Skeletal muscle cell (primary cell): ENCODE data around the gene CD52.
"Not testable (repeated sequence)": the region's sequence is repeated elsewhere in the genome, so short reads cannot be mapped to it uniquely, and the experiment has no call there.

Source experiments
- DNase-seq: peaks from one replicate; pipeline ENCODE4 v3.0.0-alpha.2; 2010; ENCODE audit warnings: low read depth
- H3K4me3 ChIP-seq: 2 replicates; pipeline ENCODE4 v1.5.1; 2011; ENCODE audit warnings: low read depth, mild to moderate bottlenecking, control low read depth, low read length, moderate library complexity

CD52 gene

DNA sequence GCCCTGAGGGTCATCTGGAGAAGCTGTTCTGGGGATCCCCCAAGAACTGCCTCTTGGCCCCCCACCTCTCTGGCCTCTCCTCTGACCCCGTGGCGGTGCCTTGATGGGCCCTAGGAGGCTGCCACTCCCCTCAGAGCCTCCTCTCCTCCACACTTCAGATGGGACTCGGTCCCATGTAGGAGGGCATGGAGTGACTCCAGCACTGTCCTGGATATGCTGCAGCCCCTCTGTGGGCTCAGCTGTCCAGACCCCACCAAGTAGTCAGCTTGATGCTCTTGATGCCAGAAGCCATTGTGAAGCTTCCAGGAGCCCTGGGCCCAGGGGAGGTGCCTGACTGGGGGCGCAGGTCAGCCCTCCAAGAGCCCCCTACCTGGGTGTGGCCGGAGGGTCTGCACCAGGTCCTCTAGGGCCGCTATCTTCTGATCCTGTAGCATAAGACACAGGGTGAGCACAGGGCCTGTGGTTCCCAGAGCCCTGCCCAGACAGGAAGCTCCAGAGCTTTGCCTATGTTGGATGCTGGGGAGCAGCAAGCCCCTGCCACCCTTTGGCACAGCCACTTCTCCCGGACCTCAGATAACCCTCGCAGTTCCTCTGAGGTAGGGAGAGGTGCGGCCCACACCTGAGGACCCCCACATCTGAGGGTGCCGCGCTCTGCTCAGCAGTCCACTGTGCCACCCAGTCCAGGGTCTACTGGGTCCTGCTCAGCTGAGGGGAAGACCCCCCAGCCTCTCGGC lies 20.5 kb upstream of the CD52 start:
- DNase-seq: no peak
- H3K4me3 ChIP-seq: no peak overlapping the region

DNA sequence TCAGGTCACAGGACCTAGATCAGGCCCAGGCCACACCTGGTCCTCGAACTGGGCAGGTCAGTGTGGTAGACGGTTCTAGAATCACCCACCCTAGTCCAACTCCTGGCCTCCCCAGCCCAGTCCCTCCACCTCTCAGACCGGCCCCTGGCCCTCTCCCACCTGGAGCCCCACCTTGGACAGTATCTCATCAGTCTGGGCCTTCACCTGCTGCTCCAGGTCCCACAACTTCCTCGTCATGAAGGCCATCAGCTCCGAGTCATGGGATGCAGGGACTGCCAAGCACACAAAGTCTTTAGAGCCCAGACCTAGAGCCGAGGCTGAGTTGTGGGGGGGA lies 20.0 kb upstream of the CD52 start:
- DNase-seq: no peak

DNA sequence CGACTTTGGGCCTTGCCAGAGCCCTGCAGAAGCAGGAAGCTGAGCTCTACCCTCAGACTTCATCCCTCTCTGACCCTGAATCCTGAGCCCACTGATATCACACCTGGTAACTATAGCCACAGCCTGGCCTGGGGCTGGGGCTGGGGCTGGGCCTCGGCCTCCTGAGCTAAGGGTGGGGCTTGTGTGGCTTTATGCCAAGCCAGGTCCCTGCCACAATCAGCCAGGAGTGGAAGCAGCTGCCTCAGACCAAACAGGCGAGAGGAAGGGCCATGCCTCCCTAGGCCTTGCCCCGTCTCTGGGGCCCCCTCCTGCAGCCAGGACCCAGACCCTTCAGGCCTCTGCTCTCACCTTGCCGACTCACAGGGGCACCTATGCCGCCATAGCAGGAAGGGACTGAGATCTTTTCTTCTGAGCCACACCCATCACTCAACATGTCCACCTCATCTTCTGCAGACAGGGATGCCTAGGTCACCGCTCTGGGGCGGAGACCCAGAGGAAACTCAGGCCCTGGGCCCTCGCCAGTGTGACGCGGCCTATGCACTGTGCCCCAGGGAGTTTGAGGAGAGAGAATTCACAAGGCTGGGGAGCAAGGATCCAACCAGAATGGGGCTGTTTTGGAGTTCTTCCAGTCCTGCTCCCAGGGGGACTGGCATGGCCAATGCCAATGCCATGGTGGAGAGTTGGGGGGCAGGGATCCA lies 17.0 kb upstream of the CD52 start:
- DNase-seq: no peak
- H3K4me3 ChIP-seq: no peak overlapping the region

More for the DNA sequence above, 20.0 kb upstream of the CD52 start:
- no peak overlapping the region for H3K4me3 ChIP-seq

DNA sequence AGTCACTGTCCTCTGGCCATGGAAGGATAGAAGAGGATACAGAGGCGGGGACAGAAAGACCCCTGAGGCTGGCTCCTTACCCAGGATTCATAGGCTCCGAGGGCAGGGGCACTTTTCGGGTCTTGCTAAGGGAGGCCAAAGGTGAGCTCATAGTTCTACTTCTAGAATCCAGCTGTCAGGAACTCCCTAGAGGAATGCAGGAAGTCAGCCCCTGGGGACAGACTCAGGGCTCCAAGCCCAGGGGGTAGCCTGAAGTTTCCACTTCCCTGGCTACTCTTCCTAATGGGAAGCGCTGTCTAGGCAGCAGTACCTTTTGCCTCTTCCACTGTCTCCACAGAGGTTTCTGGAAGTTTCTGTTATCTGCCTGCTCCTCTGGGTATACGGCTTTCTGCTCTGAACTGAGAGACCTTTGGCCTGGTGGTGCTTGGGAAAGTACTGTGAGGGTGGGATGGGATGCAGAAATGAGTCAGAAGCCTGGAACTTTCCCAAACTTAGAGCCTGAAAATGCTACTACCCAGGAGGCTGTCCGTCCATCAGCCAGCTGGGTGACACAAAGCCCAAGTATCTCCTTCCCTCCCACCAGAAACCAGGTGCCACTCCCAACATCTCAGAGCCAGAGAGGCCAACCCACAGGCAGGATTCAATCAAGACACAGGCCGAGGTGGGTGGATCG lies 14.9 kb upstream of the CD52 start:
- no peak overlapping the region for H3K4me3 ChIP-seq
- DNase-seq: peak; percentile 47

GRCh38 chr1:26305667-26306289 lies 12.0 kb upstream of the CD52 start:
- DNase-seq: no peak
- H3K4me3 ChIP-seq: peak overlapping the region; percentile 79

GRCh38 chr1:26306290-26307229 lies 11.2 kb upstream of the CD52 start, which contains the start of gene UBXN11:
TSS of gene UBXN11 (minus strand) at chr1:26306636. CDS start at chr1:26302883, 3,753 bp downstream.
- peak within 1 kb of the TSS; percentile 79 for H3K4me3 ChIP-seq
- peak; percentile 77 for DNase-seq

GRCh38 chr1:26307363-26307781 lies 10.4 kb upstream of the CD52 start:
- no peak for DNase-seq
- no peak overlapping the region for H3K4me3 ChIP-seq

DNA sequence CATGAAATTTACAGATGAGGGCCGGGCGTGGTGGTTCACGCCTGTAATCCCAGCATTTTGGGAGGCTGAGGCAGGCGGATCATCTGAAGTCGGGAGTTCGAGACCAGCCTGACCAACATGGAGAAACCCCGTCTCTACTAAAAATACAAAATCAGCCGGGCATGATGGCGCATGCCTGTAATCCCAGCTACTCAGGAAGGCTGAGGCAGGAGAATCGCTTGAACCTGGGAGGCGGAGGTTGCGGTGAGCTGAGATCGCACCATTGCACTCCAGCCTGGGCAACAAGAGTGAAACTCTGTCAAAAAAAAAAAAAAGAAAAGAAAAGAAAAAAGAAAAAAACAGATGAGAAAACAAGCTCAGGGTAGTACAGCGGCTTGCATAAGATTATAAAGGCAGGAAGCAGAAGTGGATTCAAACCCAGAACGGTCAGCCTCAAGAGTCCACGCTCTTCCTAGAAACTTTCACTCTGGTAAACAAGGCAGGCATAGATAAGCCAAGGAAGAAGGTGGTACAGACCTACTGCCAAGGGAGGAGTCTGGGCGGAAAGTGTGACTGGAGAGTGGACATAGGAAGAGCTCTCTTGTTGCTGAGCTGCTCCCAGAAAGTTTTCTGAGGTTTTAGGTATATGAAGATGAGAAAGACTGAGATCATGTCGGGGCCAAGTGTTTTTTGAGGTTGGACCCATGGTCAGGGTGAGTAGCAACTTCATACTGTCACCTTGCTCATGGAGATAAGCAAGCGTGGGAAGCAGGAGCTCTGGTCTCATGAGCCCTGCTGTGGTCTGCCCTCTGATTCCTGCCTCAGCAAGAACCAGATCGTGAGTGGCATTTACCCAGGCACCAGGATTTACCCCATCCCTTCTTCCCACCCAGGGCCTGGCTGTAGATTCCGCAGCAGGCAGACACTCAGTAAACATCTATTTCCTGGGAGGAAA lies 9.5 kb upstream of the CD52 start:
- H3K4me3 ChIP-seq, DNase-seq: not testable (repeated sequence)

- DNase-seq: no peak
- no peak overlapping the region for H3K4me3 ChIP-seq
Observed at GRCh38 chr1:26314501-26314900, 3.3 kb upstream of the CD52 start.

DNA sequence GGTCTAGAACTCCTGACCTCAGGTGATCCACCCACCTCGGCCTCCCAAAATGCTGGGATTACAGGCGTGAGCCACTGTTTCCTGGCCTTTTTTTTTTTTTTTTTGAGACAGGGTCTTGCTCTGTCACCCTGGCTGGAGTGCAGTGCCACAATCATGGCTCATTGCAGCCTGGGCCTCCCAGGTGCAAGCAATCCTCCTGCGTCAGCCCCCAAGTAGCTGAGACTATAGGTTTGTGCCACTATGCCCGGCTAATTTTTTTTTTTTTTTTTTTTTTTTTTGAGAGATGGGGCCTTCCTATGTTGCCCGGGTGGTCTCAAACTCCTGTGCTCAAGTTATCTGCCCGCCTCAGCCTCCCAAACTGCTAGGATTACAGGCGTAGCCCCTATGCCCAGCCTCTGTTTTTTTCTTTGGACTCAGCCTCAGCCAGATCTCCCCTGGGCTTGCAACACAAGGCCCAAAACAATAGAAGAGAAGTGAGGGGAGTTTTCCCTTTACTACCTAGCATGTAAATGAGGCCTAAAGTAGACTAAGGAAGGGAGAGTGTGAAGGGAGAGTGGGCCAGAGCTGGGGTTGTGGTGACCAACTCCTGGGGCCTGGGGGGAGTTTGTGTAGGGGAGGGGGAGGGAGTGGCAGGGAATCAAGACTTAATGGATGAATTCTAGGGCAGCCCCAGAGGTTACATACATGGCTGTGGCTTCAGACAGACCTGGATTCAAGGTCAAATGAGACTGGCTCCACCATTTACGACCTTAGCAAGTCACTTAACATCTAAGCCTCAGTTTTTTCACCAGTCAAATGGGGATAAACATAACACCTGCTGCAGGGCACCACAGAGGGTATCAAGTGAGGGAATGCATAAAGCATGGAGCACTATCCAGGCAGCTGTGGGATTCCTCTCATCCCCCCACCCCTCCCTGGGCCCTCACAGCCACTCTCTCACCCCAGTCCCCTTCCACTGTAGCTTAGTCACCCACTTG lies 1.6 kb upstream of the CD52 start:
- no peak for DNase-seq
- H3K4me3 ChIP-seq: no peak overlapping the region

- H3K4me3 ChIP-seq: no peak overlapping the region
- DNase-seq: no peak
Observed at GRCh38 chr1:26317146-26317545, 612 bp upstream of the CD52 start.

- DNase-seq: no peak
- H3K4me3 ChIP-seq: no peak overlapping the region
Observed at GRCh38 chr1:26318338-26319064, 743 bp downstream of the CD52 start.

DNA sequence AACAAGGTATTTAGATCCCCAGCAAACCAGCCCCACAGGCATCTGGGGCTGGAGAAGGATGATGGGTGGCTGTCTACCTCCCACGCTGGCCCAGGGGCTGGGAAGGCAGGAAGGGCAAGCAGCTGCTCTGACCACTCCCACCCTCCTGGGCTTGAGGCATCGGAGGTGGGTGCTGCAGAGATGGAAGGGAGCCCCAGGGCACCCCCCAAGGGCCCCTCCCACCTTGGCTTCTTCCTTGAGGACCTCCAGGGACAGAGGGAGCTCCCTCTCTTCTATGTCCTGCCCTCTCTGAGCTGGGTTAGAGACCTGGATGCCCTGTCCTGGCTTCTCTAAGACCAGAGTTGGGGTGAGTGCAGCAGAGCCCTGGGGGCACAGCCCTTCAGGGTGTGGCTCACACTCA lies 3.1 kb downstream of the CD52 start:
- DNase-seq: no peak
- no peak overlapping the region for H3K4me3 ChIP-seq

- DNase-seq: peak; percentile 32
- H3K4me3 ChIP-seq: no peak overlapping the region
Observed at GRCh38 chr1:26321315-26322041, 3.7 kb downstream of the CD52 start.

DNA sequence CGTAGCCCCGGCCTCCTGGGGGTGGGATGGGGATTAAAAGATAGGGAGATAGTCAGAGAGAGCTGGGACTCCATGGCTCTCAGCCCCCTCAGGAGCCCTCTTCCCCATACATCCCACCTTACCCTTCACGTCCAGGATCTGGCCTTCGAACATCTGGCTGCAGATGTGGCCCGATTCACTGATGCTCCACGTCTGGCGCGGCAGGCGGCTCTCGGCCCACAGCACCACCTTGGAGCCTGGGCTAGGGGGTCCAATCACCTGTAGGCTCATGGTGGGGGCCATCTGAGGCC lies 4.2 kb downstream of the CD52 start:
- no peak overlapping the region for H3K4me3 ChIP-seq
- DNase-seq: no peak

DNA sequence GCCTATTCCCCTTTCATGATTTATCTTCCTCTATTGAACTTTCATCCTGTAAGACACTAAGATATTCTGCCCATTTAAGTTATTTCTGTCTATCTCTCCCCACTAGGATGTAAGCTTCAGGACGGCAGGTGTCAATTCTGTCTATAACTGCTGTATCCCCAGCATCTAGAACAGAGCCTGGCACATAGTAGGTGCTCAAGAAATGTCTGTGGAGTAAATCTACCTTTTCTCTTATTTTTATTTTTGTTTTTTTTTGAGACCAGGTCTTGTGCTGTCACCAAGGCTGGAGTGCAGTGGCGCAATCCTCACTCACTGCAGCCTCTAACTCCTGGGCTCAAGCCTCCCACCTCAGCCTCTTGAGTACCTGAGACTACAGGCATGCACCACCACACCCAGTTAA lies 5.6 kb downstream of the CD52 start:
- DNase-seq: no peak
- no peak overlapping the region for H3K4me3 ChIP-seq
